Measurements from ENCODE around the gene SAYSD1.

The SAYSD1 gene

GRCh38 chr6:39108041-39108839, 6.7 kb downstream of the SAYSD1 start:
- no peak for DNase-seq (ENCODE audit: low spot score)

GRCh38 chr6:39107641-39108040, 7.3 kb downstream of the SAYSD1 start:
- DNase-seq (ENCODE audit: low spot score), result no peak

DNA sequence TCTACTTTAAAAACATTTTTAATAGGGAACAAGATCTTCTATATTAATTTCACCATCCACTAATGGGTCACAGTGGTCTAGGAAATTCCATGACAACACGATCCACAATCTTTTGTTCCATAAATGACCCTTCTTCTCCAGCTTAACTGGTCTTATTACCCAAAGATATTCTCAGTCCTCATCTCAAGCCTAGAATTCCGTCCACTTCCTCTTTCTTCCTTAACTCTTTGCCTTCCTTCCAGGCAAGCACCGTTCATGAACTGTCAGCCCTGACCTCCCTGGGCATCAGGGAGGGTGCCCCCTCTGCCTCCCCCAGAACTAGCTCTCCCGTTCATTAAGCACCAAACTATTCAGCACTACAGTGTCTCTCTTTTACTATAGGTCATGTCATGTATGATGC, 8.0 kb downstream of the SAYSD1 start:
- DNase-seq (ENCODE audit: low spot score), result no peak

DNA sequence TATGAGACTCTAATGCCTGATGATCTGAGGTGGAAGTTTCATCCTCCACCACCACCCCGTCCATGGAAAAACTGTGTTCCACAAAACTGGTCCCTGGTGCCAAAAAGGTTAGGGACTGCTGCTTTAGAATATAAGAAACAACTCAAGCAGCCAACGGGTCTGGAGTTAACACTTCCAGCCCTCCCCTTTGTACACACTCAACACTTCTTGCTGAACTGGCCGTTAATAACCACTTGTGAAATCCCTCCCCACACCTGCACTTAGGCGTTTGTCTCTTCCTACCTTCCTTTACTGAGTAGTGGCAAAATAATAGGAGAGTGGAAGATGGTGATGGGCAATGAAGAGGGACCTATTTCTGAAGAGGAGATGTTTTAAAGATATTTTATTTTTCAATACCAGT, 10.5 kb downstream of the SAYSD1 start:
- no peak for DNase-seq (ENCODE audit: low spot score)

DNA sequence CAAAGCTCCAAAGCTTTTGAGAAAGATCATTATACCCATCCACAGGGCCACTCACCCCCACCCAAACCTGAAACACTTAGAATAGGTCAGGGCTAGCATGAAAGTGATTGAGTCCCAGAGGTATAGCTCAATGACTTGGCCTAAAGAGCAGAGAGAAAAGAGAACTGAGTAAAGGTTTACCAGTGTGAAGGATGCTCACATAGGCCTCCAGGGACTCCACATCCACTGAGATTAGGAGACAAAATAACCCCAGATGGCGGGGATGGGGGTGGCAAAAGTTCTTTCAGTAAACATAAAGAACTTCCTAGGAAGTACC, 12.2 kb downstream of the SAYSD1 start:
- DNase-seq (ENCODE audit: low spot score), result no peak

- no peak for DNase-seq (ENCODE audit: low spot score)
Observed at GRCh38 chr6:39102071-39102820, 12.7 kb downstream of the SAYSD1 start.

- no peak for DNase-seq (ENCODE audit: low spot score)
Observed at GRCh38 chr6:39100358-39100757, 14.6 kb downstream of the SAYSD1 start.

- no peak for DNase-seq (ENCODE audit: low spot score)
Observed at GRCh38 chr6:39095578-39095977, 19.4 kb downstream of the SAYSD1 start.

GRCh38 chr6:39093149-39093708, 21.8 kb downstream of the SAYSD1 start:
- DNase-seq (ENCODE audit: low spot score), result no peak

DNA sequence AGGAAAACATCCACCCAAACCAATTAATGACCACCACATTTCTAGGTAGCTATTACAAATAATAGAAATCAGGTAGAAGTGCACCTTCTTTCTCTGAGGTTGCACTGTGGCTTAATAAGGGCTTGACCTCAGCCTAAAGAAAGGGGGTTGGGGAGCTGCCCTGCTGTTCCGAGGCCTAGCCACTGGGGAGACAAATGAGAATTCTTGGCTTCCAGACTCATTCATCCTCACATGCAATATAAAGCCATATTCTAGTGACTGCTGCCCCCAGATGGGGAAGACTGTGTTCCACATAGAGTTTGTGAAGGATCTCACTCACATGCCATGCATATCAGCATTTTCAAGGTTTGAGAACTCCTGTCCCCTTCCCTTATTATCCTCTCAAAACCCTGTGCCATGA, 22.9 kb downstream of the SAYSD1 start:
- no peak for DNase-seq (ENCODE audit: low spot score)

DNA sequence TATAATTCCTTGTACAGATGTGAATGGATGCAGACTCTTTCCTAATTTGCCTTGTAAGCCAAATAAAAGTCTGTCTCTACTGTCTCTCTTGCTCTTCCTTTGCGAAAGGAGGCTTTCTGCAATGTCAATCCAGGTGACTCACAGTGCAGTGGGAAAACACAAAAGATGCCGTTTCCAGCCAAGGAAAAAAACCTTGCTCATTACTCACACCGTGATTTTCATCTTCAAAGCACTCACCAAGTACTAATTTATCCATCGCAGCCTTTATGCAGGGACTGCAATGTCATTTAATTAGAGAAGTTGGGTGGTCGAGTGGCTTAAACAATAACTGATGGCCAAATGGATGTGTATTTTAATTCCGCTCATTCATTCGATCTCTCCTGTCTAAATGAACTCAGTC, 23.8 kb downstream of the SAYSD1 start:
- no peak for DNase-seq (ENCODE audit: low spot score)

DNA sequence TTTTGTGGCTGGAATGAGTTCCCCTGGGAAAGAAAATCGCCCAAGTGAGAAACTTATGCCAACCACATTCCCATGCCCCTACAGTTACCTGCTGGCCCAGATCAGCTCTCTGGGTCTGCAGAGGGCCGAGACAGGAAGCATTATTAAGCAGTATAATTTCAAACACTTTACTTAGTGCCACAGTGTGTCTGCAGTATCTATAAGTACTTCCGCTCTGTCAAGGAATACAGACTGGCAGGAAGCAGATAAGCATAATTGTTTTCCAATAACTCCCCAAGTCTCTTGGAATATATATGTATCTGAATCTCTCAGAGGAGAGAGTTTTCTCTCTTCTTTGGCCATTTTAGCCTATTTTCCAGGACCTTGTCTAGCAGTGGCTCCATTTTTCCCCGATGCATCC, 24.9 kb downstream of the SAYSD1 start:
- no peak for DNase-seq (ENCODE audit: low spot score)

DNA sequence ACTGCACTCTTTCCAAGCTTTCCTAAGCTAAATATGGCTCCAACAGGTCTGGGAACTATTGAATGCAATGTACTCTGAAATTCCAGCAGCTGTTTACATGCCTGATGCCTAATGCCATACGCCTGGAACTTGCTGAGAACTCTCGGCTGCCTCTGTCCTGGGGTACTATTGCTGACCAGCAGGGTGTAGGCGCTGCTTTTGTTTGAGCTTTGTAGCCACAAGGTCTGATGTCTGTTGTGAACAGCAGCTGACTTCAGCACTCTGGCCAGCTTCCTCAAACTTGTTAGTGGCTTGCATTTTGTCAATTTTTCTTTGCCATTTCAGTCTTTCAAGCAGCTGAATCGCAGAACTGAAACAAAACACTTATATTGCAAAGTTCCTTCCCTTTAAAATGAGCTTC, 26.7 kb downstream of the SAYSD1 start:
- peak; percentile 63 for DNase-seq (ENCODE audit: low spot score)

- no peak for DNase-seq (ENCODE audit: low spot score)
Observed at GRCh38 chr6:39087197-39087596, 27.8 kb downstream of the SAYSD1 start.

GRCh38 chr6:39086711-39087110, 28.3 kb downstream of the SAYSD1 start:
- DNase-seq (ENCODE audit: low spot score), result no peak

- no peak for DNase-seq (ENCODE audit: low spot score)
Observed at GRCh38 chr6:39086294-39086693, 28.7 kb downstream of the SAYSD1 start.

DNA sequence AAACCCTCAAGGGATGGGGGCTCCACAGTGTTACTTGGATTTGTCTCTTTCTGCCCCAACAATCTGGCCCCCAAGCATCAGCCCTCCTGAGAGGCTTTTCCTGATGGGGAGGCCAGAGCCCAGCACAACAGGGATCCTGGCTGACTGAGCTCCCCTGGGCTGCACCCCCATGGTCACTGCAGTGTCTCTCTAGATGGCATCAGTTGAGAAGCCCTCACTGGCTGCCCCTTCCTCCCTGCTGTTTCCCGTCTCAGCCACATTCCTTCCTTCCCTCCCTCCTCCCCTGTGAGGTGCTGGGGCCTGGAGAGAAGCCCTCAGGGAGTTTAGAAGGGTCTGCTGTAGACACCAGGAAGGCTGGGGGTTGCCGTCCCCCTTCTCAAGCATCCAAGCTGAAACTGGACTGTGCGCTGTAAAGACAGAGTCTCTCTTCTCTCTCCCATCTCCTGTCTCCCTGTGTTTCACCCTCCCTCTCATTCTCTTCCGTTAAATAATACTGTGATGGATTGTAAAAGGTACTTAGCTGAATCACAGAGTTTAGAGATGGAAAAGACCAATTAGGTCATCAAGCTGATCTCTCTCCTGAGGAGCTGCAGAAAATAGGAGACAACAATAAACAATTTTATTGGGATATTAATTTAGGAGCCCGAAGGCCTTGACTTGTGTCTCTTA, 29.7 kb downstream of the SAYSD1 start:
- DNase-seq (ENCODE audit: low spot score), result no peak

DNA sequence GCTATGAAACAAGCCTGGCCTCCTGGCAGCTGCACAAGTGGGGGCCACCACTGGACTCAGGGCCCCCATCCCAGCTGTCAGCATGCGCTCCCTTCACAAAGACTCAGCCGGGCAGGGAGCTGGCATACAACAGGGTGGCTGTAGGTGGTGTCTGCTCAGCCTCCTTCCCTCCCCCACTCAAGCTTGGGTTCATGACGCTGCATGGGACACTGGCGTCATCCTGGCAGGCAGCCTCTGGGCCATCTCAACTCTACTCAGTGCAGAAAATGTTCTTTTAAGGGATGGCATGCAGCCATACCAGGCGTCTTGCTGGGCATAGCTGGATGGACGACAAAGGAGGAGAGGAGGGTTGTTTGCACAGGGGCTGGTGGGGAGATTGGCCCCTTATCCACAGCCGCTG, 30.5 kb downstream of the SAYSD1 start:
- DNase-seq (ENCODE audit: low spot score), result no peak

GRCh38 chr6:39083231-39083634, 31.8 kb downstream of the SAYSD1 start:
- no peak for DNase-seq (ENCODE audit: low spot score)

DNA sequence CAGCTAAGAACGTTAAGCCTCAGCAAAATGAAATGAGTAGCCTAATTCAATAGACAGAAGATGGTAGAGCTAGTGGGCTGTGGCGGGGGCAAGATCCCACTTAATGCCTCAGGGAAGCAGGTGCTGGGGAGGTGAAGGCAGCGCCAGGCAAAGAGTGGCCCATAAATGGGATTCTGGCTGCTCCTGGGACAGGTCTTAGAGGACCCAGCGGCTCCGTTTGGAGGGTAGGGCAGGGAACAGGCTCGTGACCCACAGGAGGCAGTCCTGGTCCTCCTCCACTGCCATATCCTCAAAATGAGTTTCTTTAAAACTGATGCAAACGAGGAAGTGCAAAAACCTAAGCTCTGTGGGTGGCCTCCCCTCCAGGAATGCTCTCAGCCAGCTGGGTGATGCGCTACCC, 32.7 kb downstream of the SAYSD1 start:
- DNase-seq (ENCODE audit: low spot score), result peak; percentile 9

DNA sequence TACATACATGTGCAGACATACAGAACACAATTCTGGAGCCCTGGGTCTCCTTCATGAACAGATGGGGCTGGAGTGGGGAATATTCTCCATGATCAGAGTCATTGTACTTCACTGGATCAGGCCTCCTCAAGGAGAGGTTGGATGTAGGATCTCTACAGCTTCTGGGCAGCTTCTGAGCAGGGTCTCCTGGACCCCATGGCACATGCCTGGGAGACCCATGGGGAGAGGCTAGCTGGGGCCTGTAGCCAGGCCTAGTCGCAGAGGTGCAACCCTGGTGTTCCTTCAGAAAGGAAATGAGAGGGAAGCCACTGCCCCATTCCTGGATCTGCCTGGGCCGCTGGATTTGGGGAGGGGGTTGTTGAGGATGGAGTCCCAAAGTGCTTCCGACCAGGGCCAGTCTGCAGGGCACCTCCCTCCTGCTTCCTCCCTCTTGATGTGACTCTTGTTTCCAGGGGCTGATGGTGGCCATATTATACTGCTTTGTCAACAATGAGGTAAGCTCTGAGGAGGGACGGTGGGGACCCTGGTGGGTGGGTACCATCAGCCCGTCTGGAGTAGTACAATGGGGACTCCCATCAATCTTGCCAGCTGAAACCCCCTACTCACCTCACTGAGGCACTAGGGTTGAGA, 34.6 kb downstream of the SAYSD1 start:
- DNase-seq (ENCODE audit: low spot score), result no peak
